ENCODE results near the gene CTCFL.
A peak's percentile ranks its signal among the peaks of the same experiment; 100 is the strongest.

CTCFL gene, protein sequence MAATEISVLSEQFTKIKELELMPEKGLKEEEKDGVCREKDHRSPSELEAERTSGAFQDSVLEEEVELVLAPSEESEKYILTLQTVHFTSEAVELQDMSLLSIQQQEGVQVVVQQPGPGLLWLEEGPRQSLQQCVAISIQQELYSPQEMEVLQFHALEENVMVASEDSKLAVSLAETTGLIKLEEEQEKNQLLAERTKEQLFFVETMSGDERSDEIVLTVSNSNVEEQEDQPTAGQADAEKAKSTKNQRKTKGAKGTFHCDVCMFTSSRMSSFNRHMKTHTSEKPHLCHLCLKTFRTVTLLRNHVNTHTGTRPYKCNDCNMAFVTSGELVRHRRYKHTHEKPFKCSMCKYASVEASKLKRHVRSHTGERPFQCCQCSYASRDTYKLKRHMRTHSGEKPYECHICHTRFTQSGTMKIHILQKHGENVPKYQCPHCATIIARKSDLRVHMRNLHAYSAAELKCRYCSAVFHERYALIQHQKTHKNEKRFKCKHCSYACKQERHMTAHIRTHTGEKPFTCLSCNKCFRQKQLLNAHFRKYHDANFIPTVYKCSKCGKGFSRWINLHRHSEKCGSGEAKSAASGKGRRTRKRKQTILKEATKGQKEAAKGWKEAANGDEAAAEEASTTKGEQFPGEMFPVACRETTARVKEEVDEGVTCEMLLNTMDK

GRCh38 chr20:57524511-57525176 is at the start of gene CTCFL:
CTCFL (minus strand) TSS chr20:57525140; CDS start chr20:57524205, 935 bp downstream.
- Histone ChIP-seq H3K36me3 (ENCODE audit: control insufficient read depth in 2 of 2, insufficient read depth in 2 of 2, low read length in 2 of 2) (no peaks in the 10 kb centered on the region), H3K9me3 (ENCODE audit: control insufficient read depth in 2 of 2, low read length in 2 of 2) (no peaks in the 10 kb centered on the region), H3K4me1 (ENCODE audit: control insufficient read depth in 2 of 2, insufficient read depth in 2 of 2, low read length in 2 of 2) (peaks cover 2 to 17% of the 10 kb centered on the region in 2 donors), H3K9ac (ENCODE audit: low read depth in 1 of 2, low read length in 2 of 2) (no peak within 1 kb of the TSS), H3K27ac (ENCODE audit: low read depth in 2 of 2, low read length in 2 of 2) (no peak within 1 kb of the TSS), H3K4me3 (ENCODE audit: low read length in 2 of 2) (no peak within 1 kb of the TSS), H3K27me3 (ENCODE audit: control insufficient read depth in 2 of 2, insufficient read depth in 2 of 2, low read length in 2 of 2) (no peaks in the 10 kb centered on the region)

DNA sequence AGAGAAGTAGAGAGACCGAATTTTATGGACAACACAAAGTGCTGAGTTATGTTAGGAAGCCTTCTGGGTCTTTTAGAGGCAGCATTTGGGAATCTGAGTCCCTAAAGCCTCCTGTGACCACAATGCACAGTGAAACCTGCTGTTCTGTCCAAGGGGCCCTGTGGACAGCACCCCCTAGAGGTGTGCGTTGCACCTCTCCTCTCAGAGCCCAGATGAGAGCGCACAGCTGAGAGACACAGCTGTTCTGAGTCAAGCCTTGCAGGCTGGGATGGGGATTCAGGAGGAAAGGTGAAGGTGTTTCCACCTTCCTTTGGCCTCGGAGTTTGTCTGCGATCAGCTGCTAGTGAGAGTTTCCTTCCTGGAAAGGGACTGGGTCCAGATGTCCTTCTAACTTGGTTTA is 49.0 kb upstream of the CTCFL start:
- Histone ChIP-seq H3K36me3 (ENCODE audit: control insufficient read depth in 2 of 2, insufficient read depth in 2 of 2, low read length in 2 of 2) (no peaks in the 10 kb centered on the region), H3K4me3 (ENCODE audit: low read length in 2 of 2) (no peak overlapping the region), H3K9me3 (ENCODE audit: control insufficient read depth in 2 of 2, low read length in 2 of 2) (no peaks in the 10 kb centered on the region), H3K27ac (ENCODE audit: low read depth in 2 of 2, low read length in 2 of 2) (no peak overlapping the region), H3K4me1 (ENCODE audit: control insufficient read depth in 2 of 2, insufficient read depth in 2 of 2, low read length in 2 of 2) (peaks cover 17 to 34% of the 10 kb centered on the region in 2 donors), H3K27me3 (ENCODE audit: control insufficient read depth in 2 of 2, insufficient read depth in 2 of 2, low read length in 2 of 2) (no peaks in the 10 kb centered on the region), H3K9ac (ENCODE audit: low read depth in 1 of 2, low read length in 2 of 2) (no peak overlapping the region)

DNA sequence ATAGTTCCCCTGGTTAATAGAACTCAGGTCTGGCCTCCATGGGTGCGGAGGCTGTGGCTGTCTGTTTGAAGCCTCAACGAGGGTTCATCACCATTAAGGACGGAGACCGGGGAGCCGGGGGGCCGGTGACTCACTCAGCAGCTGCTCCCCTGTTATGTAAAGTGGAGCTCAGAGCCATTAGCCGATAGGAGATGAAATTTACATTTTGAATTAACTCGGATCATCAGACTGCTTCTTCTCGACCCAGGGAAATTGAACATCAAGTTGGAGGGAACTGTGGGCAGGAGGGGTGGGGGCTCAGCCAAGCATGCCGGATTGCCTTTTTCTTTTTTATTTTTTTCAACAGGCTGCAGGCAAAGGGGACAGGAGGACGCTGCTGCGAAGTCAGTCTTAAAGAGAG is 48.3 kb upstream of the CTCFL start:
- H3K27ac ChIP-seq (ENCODE audit: low read depth in 2 of 2, low read length in 2 of 2): no peak overlapping the region
- peaks cover 17 to 40% of the 10 kb centered on the region in 2 donors for H3K4me1 ChIP-seq (ENCODE audit: control insufficient read depth in 2 of 2, insufficient read depth in 2 of 2, low read length in 2 of 2)
- no peaks in the 10 kb centered on the region for H3K9me3 ChIP-seq (ENCODE audit: control insufficient read depth in 2 of 2, low read length in 2 of 2)
- H3K9ac ChIP-seq (ENCODE audit: low read depth in 1 of 2, low read length in 2 of 2): no peak overlapping the region
- no peak overlapping the region for H3K4me3 ChIP-seq (ENCODE audit: low read length in 2 of 2)
- H3K27me3 ChIP-seq (ENCODE audit: control insufficient read depth in 2 of 2, insufficient read depth in 2 of 2, low read length in 2 of 2): no peaks in the 10 kb centered on the region
- H3K36me3 ChIP-seq (ENCODE audit: control insufficient read depth in 2 of 2, insufficient read depth in 2 of 2, low read length in 2 of 2): no peaks in the 10 kb centered on the region

DNA sequence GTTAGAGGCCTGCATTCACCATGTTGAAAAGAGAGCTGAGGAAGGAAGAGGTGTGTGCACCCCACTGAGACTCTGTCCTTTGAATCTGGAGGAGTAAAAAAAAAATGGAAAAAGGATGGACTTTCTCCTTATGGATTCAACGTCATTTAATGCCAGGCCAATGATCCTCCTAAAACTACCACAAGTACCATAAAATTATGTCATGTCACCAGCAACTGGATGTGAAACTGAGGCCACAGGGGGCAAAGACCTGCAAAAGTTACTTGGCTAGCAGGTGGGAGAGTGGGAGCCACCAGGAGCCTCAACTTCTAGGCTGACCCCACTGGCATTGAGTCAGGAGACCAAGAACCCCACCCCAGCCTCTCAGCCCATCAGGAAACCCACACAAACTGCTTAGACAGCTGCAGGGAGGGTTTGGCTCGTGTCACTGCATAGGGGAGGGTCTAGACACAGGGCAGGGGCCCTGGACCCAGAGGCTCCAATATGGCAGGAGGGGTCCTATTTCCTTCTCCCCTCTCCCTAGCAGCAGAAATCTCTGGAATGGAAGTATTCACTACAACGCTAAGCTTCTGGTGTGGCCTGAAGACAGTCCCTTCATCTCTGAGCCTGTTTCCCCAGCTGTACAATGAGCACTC is 47.0 kb upstream of the CTCFL start:
- H3K27ac ChIP-seq (ENCODE audit: low read depth in 2 of 2, low read length in 2 of 2): peak overlapping the region; percentile 66 to 70
- no peak overlapping the region for H3K9ac ChIP-seq (ENCODE audit: low read depth in 1 of 2, low read length in 2 of 2)
- H3K27me3 ChIP-seq (ENCODE audit: control insufficient read depth in 2 of 2, insufficient read depth in 2 of 2, low read length in 2 of 2): no peaks in the 10 kb centered on the region
- H3K4me3 ChIP-seq (ENCODE audit: low read length in 2 of 2): no peak overlapping the region
- H3K36me3 ChIP-seq (ENCODE audit: control insufficient read depth in 2 of 2, insufficient read depth in 2 of 2, low read length in 2 of 2): no peaks in the 10 kb centered on the region
- peaks cover 29 to 50% of the 10 kb centered on the region in 2 donors for H3K4me1 ChIP-seq (ENCODE audit: control insufficient read depth in 2 of 2, insufficient read depth in 2 of 2, low read length in 2 of 2)
- H3K9me3 ChIP-seq (ENCODE audit: control insufficient read depth in 2 of 2, low read length in 2 of 2): no peaks in the 10 kb centered on the region

DNA sequence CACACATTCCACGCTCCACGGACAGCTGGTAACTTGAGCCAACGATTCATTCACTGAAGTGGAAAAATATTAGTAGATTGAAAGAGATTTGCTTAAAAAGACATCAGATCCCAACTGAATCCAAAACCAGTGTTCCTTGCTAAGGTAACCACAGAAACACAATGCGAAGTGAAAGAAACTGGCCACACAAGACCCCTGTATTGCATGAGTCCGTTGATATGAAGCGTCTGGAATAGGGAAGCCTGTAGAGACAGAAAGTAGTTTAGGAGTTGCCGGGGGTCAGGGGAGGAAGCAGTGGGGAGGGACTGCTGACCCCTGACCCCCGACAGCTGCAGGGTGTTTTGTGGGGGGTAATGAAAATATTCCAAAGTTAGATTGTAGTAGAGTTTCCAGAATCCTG is 46.0 kb upstream of the CTCFL start:
- peak overlapping the region; percentile 64 to 65 for H3K27ac ChIP-seq (ENCODE audit: low read depth in 2 of 2, low read length in 2 of 2)
- peak overlapping the region; percentile 24 to 38 for H3K9ac ChIP-seq (ENCODE audit: low read depth in 1 of 2, low read length in 2 of 2)

DNA sequence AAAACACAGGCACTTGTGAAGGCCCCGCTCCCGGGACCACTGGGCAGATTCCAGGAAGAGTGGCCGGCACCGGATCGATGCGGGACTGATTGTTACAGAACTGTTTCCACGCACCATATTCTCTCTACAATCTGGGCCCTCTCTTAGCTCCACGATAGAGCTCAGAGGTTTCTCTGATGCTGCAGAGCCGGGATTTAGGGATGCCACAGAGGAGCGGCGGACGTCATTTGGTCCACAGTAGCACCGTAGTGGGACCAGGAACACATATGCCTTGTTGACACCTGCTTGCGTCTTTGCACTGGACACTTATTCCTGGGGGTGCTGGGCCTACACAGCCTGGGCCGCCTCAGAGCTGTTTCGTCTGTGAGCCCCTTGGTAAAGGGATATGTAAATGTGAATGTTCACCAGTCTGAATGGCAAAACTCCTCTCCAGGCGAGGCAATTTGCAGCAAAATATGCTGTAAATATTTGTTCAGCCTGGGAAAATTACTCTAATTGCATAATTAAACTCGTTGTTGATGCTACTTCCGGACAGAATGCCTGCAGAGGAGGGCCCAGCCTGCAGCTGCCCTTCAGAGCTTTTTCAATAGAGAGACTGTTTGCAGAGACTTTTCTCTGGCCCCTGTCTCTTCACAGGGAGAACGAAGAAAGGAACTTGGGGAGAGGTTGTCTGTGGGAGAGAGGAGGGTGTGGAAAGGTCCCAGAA is 45.4 kb upstream of the CTCFL start:
- Histone ChIP-seq H3K36me3 (ENCODE audit: control insufficient read depth in 2 of 2, insufficient read depth in 2 of 2, low read length in 2 of 2) (peaks cover 4 to 10% of the 10 kb centered on the region in 2 donors), H3K27ac (ENCODE audit: low read depth in 2 of 2, low read length in 2 of 2) (peak overlapping the region; percentile 64 to 65), H3K9ac (ENCODE audit: low read depth in 1 of 2, low read length in 2 of 2) (peak overlapping the region; percentile 24 to 38), H3K9me3 (ENCODE audit: control insufficient read depth in 2 of 2, low read length in 2 of 2) (no peaks in the 10 kb centered on the region), H3K27me3 (ENCODE audit: control insufficient read depth in 2 of 2, insufficient read depth in 2 of 2, low read length in 2 of 2) (no peaks in the 10 kb centered on the region), H3K4me1 (ENCODE audit: control insufficient read depth in 2 of 2, insufficient read depth in 2 of 2, low read length in 2 of 2) (peaks cover 32 to 63% of the 10 kb centered on the region in 2 donors), H3K4me3 (ENCODE audit: low read length in 2 of 2) (no peak overlapping the region)

More for the DNA sequence above, 46.0 kb upstream of the CTCFL start:
- Histone ChIP-seq H3K36me3 (ENCODE audit: control insufficient read depth in 2 of 2, insufficient read depth in 2 of 2, low read length in 2 of 2) (peaks cover 0 to 4% of the 10 kb centered on the region in 2 donors), H3K27me3 (ENCODE audit: control insufficient read depth in 2 of 2, insufficient read depth in 2 of 2, low read length in 2 of 2) (no peaks in the 10 kb centered on the region), H3K9me3 (ENCODE audit: control insufficient read depth in 2 of 2, low read length in 2 of 2) (no peaks in the 10 kb centered on the region), H3K4me1 (ENCODE audit: control insufficient read depth in 2 of 2, insufficient read depth in 2 of 2, low read length in 2 of 2) (peaks cover 29 to 57% of the 10 kb centered on the region in 2 donors), H3K4me3 (ENCODE audit: low read length in 2 of 2) (no peak overlapping the region)

GRCh38 chr20:57568960-57569359 is 44.0 kb upstream of the CTCFL start:
- H3K36me3 ChIP-seq (ENCODE audit: control insufficient read depth in 2 of 2, insufficient read depth in 2 of 2, low read length in 2 of 2): peaks cover 14 to 23% of the 10 kb centered on the region in 2 donors
- peaks cover 36 to 76% of the 10 kb centered on the region in 2 donors for H3K4me1 ChIP-seq (ENCODE audit: control insufficient read depth in 2 of 2, insufficient read depth in 2 of 2, low read length in 2 of 2)
- H3K9ac ChIP-seq (ENCODE audit: low read depth in 1 of 2, low read length in 2 of 2): no peak overlapping the region
- H3K4me3 ChIP-seq (ENCODE audit: low read length in 2 of 2): no peak overlapping the region
- H3K27me3 ChIP-seq (ENCODE audit: control insufficient read depth in 2 of 2, insufficient read depth in 2 of 2, low read length in 2 of 2): no peaks in the 10 kb centered on the region
- H3K9me3 ChIP-seq (ENCODE audit: control insufficient read depth in 2 of 2, low read length in 2 of 2): no peaks in the 10 kb centered on the region
- H3K27ac ChIP-seq (ENCODE audit: low read depth in 2 of 2, low read length in 2 of 2): peak overlapping the region; percentile 68 to 75

GRCh38 chr20:57568088-57568896 is 43.4 kb upstream of the CTCFL start:
- peaks cover 36 to 82% of the 10 kb centered on the region in 2 donors for H3K4me1 ChIP-seq (ENCODE audit: control insufficient read depth in 2 of 2, insufficient read depth in 2 of 2, low read length in 2 of 2)

More at GRCh38 chr20:57568088-57568896, 43.4 kb upstream of the CTCFL start:
- peak overlapping the region; percentile 68 to 75 for H3K27ac ChIP-seq (ENCODE audit: low read depth in 2 of 2, low read length in 2 of 2)
- peaks cover 21 to 30% of the 10 kb centered on the region in 2 donors for H3K36me3 ChIP-seq (ENCODE audit: control insufficient read depth in 2 of 2, insufficient read depth in 2 of 2, low read length in 2 of 2)
- H3K27me3 ChIP-seq (ENCODE audit: control insufficient read depth in 2 of 2, insufficient read depth in 2 of 2, low read length in 2 of 2): no peaks in the 10 kb centered on the region
- H3K4me3 ChIP-seq (ENCODE audit: low read length in 2 of 2): no peak overlapping the region
- peak overlapping the region in 1 of 2 donors; percentile 21 for H3K9ac ChIP-seq (ENCODE audit: low read depth in 1 of 2, low read length in 2 of 2)
- H3K9me3 ChIP-seq (ENCODE audit: control insufficient read depth in 2 of 2, low read length in 2 of 2): no peaks in the 10 kb centered on the region
